Liver (tissue), 9 donors: ENCODE results near the gene TLR5. TPM values are rescaled to one million over a fixed set of nuclear protein-coding genes. Genes with fewer than 3 reads are reported as not detected.
"Not testable (repeated sequence)": the region's sequence is repeated elsewhere in the genome, so short reads cannot be mapped to it uniquely, and the experiment has no call there.

Source experiments
- DNase-seq: peaks from one replicate; pipeline ENCODE4 v3.0.0-alpha.2; 2017; ENCODE audit warnings: low spot score
- H3K27ac ChIP-seq, 2 donors: one replicate each; pipeline ENCODE4 v1.7.0; 2013; ENCODE audit warnings: inconsistent platforms in 2 of 2, low read length in 2 of 2, control low read depth in 1 of 2, low read depth in 1 of 2, mild to moderate bottlenecking in 1 of 2
- H3K27me3 ChIP-seq, 4 donors: one replicate each; pipeline versions ENCODE4 v1.6.1 to v1.7.0; 2013; ENCODE audit warnings: low read length in 3 of 4, inconsistent platforms in 1 of 4, mild to moderate bottlenecking in 1 of 4, moderate library complexity in 1 of 4; ENCODE audit not compliant: control insufficient read depth in 4 of 4, insufficient read depth in 4 of 4
- H3K36me3 ChIP-seq, 4 donors: one replicate each; pipeline versions ENCODE4 v1.6.1 to v1.7.0; 2013; ENCODE audit warnings: low read length in 3 of 4, mild to moderate bottlenecking in 3 of 4, low read depth in 1 of 4, moderate library complexity in 1 of 4; ENCODE audit not compliant: control insufficient read depth in 4 of 4, insufficient read depth in 3 of 4
- H3K4me1 ChIP-seq, 4 donors: one replicate each; pipeline versions ENCODE4 v1.6.1 to v1.7.0; 2013; ENCODE audit warnings: low read length in 3 of 4, mild to moderate bottlenecking in 3 of 4, moderate library complexity in 1 of 4; ENCODE audit not compliant: control insufficient read depth in 4 of 4, insufficient read depth in 4 of 4
- H3K4me3 ChIP-seq, 3 donors: one replicate each; pipeline versions ENCODE4 v1.6.1 to v1.7.0; 2013; ENCODE audit warnings: low read length in 3 of 3, control low read depth in 1 of 3, low read depth in 1 of 3, mild to moderate bottlenecking in 1 of 3
- H3K9ac ChIP-seq, 2 donors: one replicate each; pipeline ENCODE4 v1.7.0; 2013; ENCODE audit warnings: low read length in 2 of 2, mild to moderate bottlenecking in 2 of 2, moderate library complexity in 2 of 2, control low read depth in 1 of 2, low read depth in 1 of 2
- H3K9me3 ChIP-seq, 4 donors: one replicate each; pipeline versions ENCODE4 v1.6.1 to v1.7.0; 2013; ENCODE audit warnings: low read length in 3 of 4; ENCODE audit not compliant: control insufficient read depth in 4 of 4
- EGR1 ChIP-seq, 2 donors: IDR thresholded peaks; 2 replicates each; pipeline ENCODE4 v1.6.1; 2016 to 2018; ENCODE audit warnings: antibody characterized with exemption in 2 of 2, low read depth in 2 of 2
- FOXA2 ChIP-seq: IDR thresholded peaks from 2 replicates; pipeline ENCODE4 v1.6.1; 2016; ENCODE audit warnings: antibody characterized with exemption
- HNF4A ChIP-seq, 2 donors: conservative IDR thresholded peaks; 2 replicates each; pipeline ENCODE4 v1.6.1; 2016; ENCODE audit warnings: antibody characterized with exemption in 2 of 2, mild to moderate bottlenecking in 2 of 2
- HNF4G ChIP-seq: IDR thresholded peaks from 2 replicates; pipeline ENCODE4 v1.6.1; 2016; ENCODE audit warnings: antibody characterized with exemption
- JUND ChIP-seq, 2 donors: IDR thresholded peaks; 2 replicates each; pipeline ENCODE4 v1.6.1; 2016; ENCODE audit warnings: antibody characterized with exemption in 2 of 2
- NR2F2 ChIP-seq: IDR thresholded peaks from 2 replicates; pipeline ENCODE4 v1.6.1; 2016; ENCODE audit warnings: antibody characterized with exemption
- RAD21 ChIP-seq, 2 donors: IDR thresholded peaks; 2 replicates each; pipeline ENCODE4 v1.6.1; 2016; ENCODE audit warnings: antibody characterized with exemption in 2 of 2, mild to moderate bottlenecking in 2 of 2
- RXRA ChIP-seq, 2 donors: IDR thresholded peaks; 2 replicates each; pipeline ENCODE4 v1.6.1; 2017 to 2018; ENCODE audit warnings: antibody characterized with exemption in 2 of 2, mild to moderate bottlenecking in 1 of 2
- SP1 ChIP-seq: IDR thresholded peaks from 2 replicates; pipeline ENCODE4 v1.6.1; 2018; ENCODE audit warnings: antibody characterized with exemption, mild to moderate bottlenecking
- TAF1 ChIP-seq: conservative IDR thresholded peaks from 2 replicates; pipeline ENCODE4 v1.6.1; 2016; ENCODE audit warnings: antibody characterized with exemption, mild to moderate bottlenecking
- YY1 ChIP-seq: IDR thresholded peaks from 2 replicates; pipeline ENCODE4 v1.6.1; 2016; ENCODE audit warnings: antibody characterized with exemption, mild to moderate bottlenecking
- WGBS: extraction: QIAGEN DNeasy Blood & Tissue Kit; methylation state at CpG from one replicate; pipeline ENCODE4 v1.1.7; 2013; 5-methylcytosine and 5-hydroxymethylcytosine counted together
- polyA plus RNA-seq, 2 donors: library from polyadenylated mRNA; stranded (reverse) in 1 of 2; unstranded in 1 of 2; fragments of 200-250 nt in 1 of 2; fragments of >200 nt in 1 of 2; fragmentation: Nextera tagmentation in 1 of 2; extraction: Ambion mirVana in 1 of 2; gene quantifications; one replicate each; pipeline versions ENCODE4 v1.2.1 to v1.2.3, GENCODE V29; 2013 to 2015
- total RNA-seq, 2 donors: library from RNA; depleted of rRNA; stranded (reverse); fragments of >200 nt; gene quantifications; one replicate each; pipeline ENCODE4 v1.2.3, GENCODE V29; 2014
- TF ChIP-seq, protein P1 (sequence below): fragments of 150-350 bp; IDR thresholded peaks from 2 replicates; pipeline ENCODE4 v1.5.1; 2017; ENCODE audit warnings: improper control_type of control experiment, low read depth, low read length; ENCODE audit not compliant: missing input control
- TF ChIP-seq, protein P2 (sequence below): IDR thresholded peaks from 2 replicates; pipeline ENCODE4 v1.6.1; 2016; ENCODE audit warnings: antibody characterized with exemption
- TF ChIP-seq, protein P3 (sequence below): IDR thresholded peaks from 2 replicates; pipeline ENCODE4 v1.6.1; 2016; ENCODE audit warnings: antibody characterized with exemption, mild to moderate bottlenecking
- TF ChIP-seq, protein P4 (sequence below): IDR thresholded peaks from 2 replicates; pipeline ENCODE4 v1.6.1; 2016; ENCODE audit warnings: antibody characterized with exemption
- donor health status: healthy.
- donor health status: healthy.
- donor health status: healthy.
- donor health status: healthy.
- donor health status: healthy.

Gene TLR5
- total and polyA plus RNA-seq, 4 donors: 0.93 to 2.4 (median 1.5) TPM

DNA sequence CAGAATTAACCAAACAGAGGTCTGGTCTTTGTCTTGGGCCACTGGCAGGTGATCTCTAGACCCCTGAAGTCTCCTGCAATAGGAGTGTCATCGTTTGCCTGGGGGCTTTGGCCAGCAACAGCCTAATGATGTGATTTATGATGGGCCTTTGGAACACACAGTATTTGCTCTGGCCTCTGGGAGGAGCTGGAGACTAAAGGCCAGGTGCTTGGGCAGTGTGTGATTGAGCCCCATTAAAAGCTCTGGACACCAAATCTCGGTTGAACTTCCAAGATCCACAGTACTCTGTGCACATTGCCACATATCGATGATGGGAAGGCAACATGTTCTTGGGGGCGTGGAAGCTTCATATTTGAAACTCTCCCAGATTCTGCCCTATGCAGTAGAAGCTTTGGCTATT, 32.0 kb upstream of the TLR5 start (continued):
- TF ChIP-seq, protein P1, sequence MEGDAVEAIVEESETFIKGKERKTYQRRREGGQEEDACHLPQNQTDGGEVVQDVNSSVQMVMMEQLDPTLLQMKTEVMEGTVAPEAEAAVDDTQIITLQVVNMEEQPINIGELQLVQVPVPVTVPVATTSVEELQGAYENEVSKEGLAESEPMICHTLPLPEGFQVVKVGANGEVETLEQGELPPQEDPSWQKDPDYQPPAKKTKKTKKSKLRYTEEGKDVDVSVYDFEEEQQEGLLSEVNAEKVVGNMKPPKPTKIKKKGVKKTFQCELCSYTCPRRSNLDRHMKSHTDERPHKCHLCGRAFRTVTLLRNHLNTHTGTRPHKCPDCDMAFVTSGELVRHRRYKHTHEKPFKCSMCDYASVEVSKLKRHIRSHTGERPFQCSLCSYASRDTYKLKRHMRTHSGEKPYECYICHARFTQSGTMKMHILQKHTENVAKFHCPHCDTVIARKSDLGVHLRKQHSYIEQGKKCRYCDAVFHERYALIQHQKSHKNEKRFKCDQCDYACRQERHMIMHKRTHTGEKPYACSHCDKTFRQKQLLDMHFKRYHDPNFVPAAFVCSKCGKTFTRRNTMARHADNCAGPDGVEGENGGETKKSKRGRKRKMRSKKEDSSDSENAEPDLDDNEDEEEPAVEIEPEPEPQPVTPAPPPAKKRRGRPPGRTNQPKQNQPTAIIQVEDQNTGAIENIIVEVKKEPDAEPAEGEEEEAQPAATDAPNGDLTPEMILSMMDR: peak; percentile 63
- peak; percentile 96 for TF ChIP-seq RAD21 (IDR thresholded peaks at IDR 0.05)
- TF ChIP-seq RXRA (IDR thresholded peaks at IDR 0.05): peak; percentile 62 to 72
- TF ChIP-seq FOXA2: no peak
- TF ChIP-seq, protein P2, sequence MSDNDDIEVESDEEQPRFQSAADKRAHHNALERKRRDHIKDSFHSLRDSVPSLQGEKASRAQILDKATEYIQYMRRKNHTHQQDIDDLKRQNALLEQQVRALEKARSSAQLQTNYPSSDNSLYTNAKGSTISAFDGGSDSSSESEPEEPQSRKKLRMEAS: no peak

DNA sequence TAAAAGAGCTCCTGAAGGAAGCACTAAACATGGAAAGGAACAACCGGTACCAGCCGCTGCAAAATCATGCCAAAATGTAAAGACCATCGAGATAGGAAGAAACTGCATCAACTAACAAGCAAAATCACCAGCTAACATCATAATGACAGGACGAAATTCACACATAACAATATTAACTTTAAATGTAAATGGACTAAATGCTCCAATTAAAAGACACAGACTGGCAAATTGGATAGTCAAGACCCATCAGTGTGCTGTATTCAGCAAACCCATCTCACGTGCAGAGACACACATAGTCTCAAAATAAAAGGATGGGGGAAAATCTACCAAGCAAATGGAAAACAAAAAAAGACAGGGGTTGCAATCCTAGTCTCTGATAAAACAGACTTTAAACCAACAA, 26.4 kb upstream of the TLR5 start:
- H3K9ac ChIP-seq, H3K36me3 ChIP-seq, DNase-seq, H3K4me1 ChIP-seq, H3K27ac ChIP-seq, H3K27me3 ChIP-seq, H3K4me3 ChIP-seq, H3K9me3 ChIP-seq: not testable (repeated sequence)
- 85% methylated on average over 5 of the region's 5 CpGs for WGBS

DNA sequence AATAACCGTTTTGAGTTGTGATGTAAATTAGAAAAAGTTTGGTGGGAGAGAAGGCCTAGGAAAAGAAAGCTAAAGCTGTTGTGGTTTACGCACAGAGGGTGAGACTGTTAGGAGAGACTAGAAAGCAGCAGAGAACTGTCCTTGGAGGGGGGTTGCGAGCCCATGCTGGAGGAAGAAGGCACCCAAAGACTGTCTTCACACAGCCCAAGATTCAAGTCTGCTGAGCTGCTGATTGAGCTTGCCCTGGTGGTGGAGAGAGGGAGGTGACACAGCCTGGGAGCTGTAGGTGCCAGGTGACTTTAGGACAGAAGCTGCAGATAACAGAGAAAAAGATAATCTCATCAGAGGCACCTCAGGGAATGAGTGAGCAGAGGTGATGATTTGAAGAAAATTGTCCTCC, 18.3 kb upstream of the TLR5 start:
- 86% methylated on average over 3 of the region's 3 CpGs for WGBS
- TF ChIP-seq SP1 (no peak), YY1 (no peak), HNF4A (conservative IDR thresholded peaks at IDR 0.05) (no peak), NR2F2 (no peak), EGR1 (IDR thresholded peaks at IDR 0.05; ENCODE audit: low read depth in 2 of 2) (no peak), HNF4G (no peak), JUND (IDR thresholded peaks at IDR 0.05) (no peak), RAD21 (IDR thresholded peaks at IDR 0.05) (no peak), TAF1 (no peak)
- TF ChIP-seq, protein P2: no peak
- TF ChIP-seq, protein P3, sequence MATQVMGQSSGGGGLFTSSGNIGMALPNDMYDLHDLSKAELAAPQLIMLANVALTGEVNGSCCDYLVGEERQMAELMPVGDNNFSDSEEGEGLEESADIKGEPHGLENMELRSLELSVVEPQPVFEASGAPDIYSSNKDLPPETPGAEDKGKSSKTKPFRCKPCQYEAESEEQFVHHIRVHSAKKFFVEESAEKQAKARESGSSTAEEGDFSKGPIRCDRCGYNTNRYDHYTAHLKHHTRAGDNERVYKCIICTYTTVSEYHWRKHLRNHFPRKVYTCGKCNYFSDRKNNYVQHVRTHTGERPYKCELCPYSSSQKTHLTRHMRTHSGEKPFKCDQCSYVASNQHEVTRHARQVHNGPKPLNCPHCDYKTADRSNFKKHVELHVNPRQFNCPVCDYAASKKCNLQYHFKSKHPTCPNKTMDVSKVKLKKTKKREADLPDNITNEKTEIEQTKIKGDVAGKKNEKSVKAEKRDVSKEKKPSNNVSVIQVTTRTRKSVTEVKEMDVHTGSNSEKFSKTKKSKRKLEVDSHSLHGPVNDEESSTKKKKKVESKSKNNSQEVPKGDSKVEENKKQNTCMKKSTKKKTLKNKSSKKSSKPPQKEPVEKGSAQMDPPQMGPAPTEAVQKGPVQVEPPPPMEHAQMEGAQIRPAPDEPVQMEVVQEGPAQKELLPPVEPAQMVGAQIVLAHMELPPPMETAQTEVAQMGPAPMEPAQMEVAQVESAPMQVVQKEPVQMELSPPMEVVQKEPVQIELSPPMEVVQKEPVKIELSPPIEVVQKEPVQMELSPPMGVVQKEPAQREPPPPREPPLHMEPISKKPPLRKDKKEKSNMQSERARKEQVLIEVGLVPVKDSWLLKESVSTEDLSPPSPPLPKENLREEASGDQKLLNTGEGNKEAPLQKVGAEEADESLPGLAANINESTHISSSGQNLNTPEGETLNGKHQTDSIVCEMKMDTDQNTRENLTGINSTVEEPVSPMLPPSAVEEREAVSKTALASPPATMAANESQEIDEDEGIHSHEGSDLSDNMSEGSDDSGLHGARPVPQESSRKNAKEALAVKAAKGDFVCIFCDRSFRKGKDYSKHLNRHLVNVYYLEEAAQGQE: no peak
- TF ChIP-seq, protein P4, sequence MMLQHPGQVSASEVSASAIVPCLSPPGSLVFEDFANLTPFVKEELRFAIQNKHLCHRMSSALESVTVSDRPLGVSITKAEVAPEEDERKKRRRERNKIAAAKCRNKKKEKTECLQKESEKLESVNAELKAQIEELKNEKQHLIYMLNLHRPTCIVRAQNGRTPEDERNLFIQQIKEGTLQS: no peak
- TF ChIP-seq, protein P1: no peak

More for the DNA sequence above, 18.3 kb upstream of the TLR5 start:
- Histone ChIP-seq H3K4me1 (no peaks in the 10 kb centered on the region), H3K27me3 (no peaks in the 10 kb centered on the region), H3K9ac (no peak overlapping the region), H3K4me3 (no peak overlapping the region), H3K9me3 (no peaks in the 10 kb centered on the region), H3K36me3 (no peaks in the 10 kb centered on the region), H3K27ac (no peak overlapping the region)
- DNase-seq: no peak
